Stimulated activated CD4-positive, alpha-beta T cell treated with anti-CD3 and anti-CD28 coated beads, Interleukin-2, amount 100 ng/mL, for 4 hours (primary cell): ENCODE data around the gene AGXT.

ENCODE experiments used
- DNase-seq: peaks from one replicate; pipeline ENCODE4 v3.0.0-alpha.2; 2020; ENCODE audit warnings: low read depth

The AGXT gene

GRCh38 chr2:240929364-240930095, 60.9 kb downstream of the AGXT start:
- no peak for DNase-seq
